Measurements from ENCODE around the gene TXNDC8. TPM values are rescaled to one million over a fixed set of nuclear protein-coding genes. Genes with fewer than 3 reads are reported as not detected.

Gene TXNDC8
- total RNA-seq, 1 donor from 2014 or later: not detected

Other genes with a start within 250 kb of the TXNDC8 start
- not detected in 2 replicates for gene C9orf152, start 129.7 kb downstream of the TXNDC8 start, total RNA-seq
- gene TXN, start 81.4 kb downstream of the TXNDC8 start, total RNA-seq: 181 and 188 TPM in 2 replicates
- gene SVEP1, start 241.9 kb upstream of the TXNDC8 start, total RNA-seq: 1.3 and 1.5 TPM in 2 replicates